Heart left ventricle (tissue), 13 donors: Measurements from ENCODE around the gene SPTBN1.

ENCODE experiments used
- CTCF ChIP-seq, 12 donors: fragments of 200-600 bp; sonication (generic) in 4 of 12; IDR thresholded peaks; one replicate each; pipeline versions ENCODE4 v1.5.0 to v1.8.0; 2018 to 2022; ENCODE audit warnings: antibody characterized with exemption in 12 of 12, mild to moderate bottlenecking in 5 of 12
- POLR2A ChIP-seq, 2 donors: fragments of 450-650 bp; IDR thresholded peaks; one replicate each; pipeline ENCODE4 v1.6.1; 2017; ENCODE audit warnings: antibody characterized with exemption in 2 of 2, mild to moderate bottlenecking in 2 of 2, moderate library complexity in 2 of 2
- donor health status: ischemic (EF 13 %, LVEDD 7.1; RV severe dilation, severe dysfunction).
- donor health status: DM: no; HTN: yes; CAD: no.
- donor health status: DM: no; HTN: no; CAD: no.
- donor health status: ischemic (EF 25% LVEDD 6.9; RV normal size, moderate dysfunction).
- donor health status: ischemic (EF 25% LVEDD 5.7; RV mildly dilated, moderate dysfunction).
- donor health status: ischemic (EF 35%, LVEDD 5.7; RV mildly dilated, moderate dysfunction).
- donor health status: nonischemic (EF 11% LVEDD 7.7; RV severe dilation, severe dysfunction).
- donor health status: DM: yes; HTN: yes; CAD: no.
- donor health status: PGD.
- donor health status: ischemic (EF 29% LVEDD 5.4; RV normal size, mild dysfunction).
- donor health status: nonischemic (EF 23%, LVEDD 6.1; RV moderate dilation, normal function).

GRCh38 chr2:54539683-54540082, 83.6 kb downstream of the SPTBN1 start:
- TF ChIP-seq CTCF (IDR thresholded peaks at IDR 0.05) (no peak), POLR2A (IDR thresholded peaks at IDR 0.05) (no peak)
